Urinary bladder (tissue), 4 donors: ENCODE results near the gene PATJ. TPM values are rescaled to one million over a fixed set of nuclear protein-coding genes. Genes with fewer than 3 reads are reported as not detected.
"Not testable (repeated sequence)": the region's sequence is repeated elsewhere in the genome, so short reads cannot be mapped to it uniquely, and the experiment has no call there.

Experiments used
- DNase-seq: peaks from one replicate; pipeline ENCODE4 v3.0.0-alpha.2; 2015; ENCODE audit errors: extremely low spot score
- H3K27ac ChIP-seq: one replicate; pipeline ENCODE4 v1.5.1; 2013; ENCODE audit warnings: low read depth, mild to moderate bottlenecking, moderate library complexity
- H3K36me3 ChIP-seq: one replicate; pipeline ENCODE4 v1.6.1; 2013; ENCODE audit warnings: mild to moderate bottlenecking, moderate library complexity; ENCODE audit not compliant: insufficient read depth
- H3K4me1 ChIP-seq: one replicate; pipeline ENCODE4 v1.6.1; 2013; ENCODE audit warnings: mild to moderate bottlenecking, moderate library complexity; ENCODE audit not compliant: insufficient read depth
- H3K4me3 ChIP-seq: one replicate; pipeline ENCODE4 v1.5.1; 2013; ENCODE audit warnings: low read depth, low read length
- WGBS: extraction: QIAGEN DNeasy Blood & Tissue Kit; methylation state at CpG from one replicate; pipeline ENCODE4 v1.1.7; 2013; 5-methylcytosine and 5-hydroxymethylcytosine counted together
- polyA plus RNA-seq: library from polyadenylated mRNA; stranded (reverse); fragments of 200-250 nt; gene quantifications from one replicate; pipeline ENCODE4 v1.2.3, GENCODE V29; 2013
- total RNA-seq: library from RNA; depleted of rRNA; stranded (reverse); fragments of >200 nt; gene quantifications from one replicate; pipeline ENCODE4 v1.2.3, GENCODE V29; 2014
- donor health status: healthy with polysubstance abuse.
- donor health status: healthy.

The PATJ gene
- total and polyA plus RNA-seq, 2 donors, result 6.6 to 33.1 TPM

DNA sequence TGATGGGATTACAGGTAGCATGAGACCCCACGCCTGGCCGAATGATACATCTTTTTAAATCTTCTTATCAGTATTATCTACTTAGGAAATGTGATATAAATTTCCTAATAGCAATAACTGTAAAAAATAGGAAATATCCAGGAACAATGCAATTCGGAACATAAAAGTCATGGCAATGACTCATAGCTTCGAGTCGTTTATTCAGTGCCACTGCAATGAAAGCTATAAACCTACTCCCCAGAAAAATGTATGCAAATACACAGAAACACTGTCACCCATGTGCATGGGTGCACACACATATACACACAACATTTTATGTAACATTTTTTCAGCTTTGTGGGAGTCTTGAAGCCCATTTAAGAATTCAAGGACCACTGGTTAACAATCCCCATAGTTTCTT is 194.6 kb downstream of the PATJ start:
- H3K4me3 ChIP-seq, result no peak overlapping the region
- WGBS, result 63% methylated on average over 5 of the region's 5 CpGs
- H3K27ac ChIP-seq, result no peak overlapping the region
- no peaks in the 10 kb centered on the region for H3K36me3 ChIP-seq
- no peaks in the 10 kb centered on the region for H3K4me1 ChIP-seq
- no peak for DNase-seq

DNA sequence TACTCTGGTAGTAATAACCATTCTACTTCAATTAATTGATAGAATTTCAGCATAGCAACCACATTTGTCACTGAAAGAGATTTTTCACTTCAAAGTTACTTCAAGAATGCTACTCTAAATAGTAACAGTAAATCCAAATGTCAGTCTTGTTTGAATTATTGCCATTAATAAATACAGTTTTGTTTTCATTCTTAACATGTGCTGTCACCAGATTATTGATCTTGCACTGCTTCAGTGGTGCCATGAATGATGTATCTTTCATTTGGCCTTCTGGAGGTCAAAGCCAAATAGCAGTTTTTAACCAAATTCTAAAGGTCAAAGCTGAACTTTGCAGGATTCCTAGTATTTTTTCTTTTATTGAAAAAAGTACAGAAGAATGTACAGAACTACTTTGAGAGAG is 199.5 kb downstream of the PATJ start:
- Histone ChIP-seq H3K4me3 (no peak overlapping the region), H3K27ac (no peak overlapping the region), H3K36me3 (no peaks in the 10 kb centered on the region), H3K4me1 (no peaks in the 10 kb centered on the region)
- no peak for DNase-seq

DNA sequence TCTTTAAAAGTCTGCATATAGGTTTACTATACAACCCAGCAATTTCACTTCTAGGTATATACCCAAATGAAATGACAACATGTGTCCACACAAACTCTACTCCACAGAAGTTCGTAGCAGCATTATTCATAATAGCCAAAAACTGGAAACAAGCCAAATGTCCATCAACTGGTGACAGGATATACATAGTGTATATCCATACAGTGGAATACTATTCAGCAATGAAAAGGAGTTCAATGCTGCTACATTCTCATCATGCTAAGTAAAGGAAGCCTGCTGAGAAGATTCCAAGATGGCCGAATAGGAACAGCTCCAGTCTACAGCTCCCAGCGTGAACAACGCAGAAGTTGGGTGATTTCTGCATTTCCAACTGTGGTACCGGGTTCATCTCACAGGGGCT is 200.6 kb downstream of the PATJ start:
- Histone ChIP-seq H3K27ac (no peak overlapping the region), H3K4me1 (no peaks in the 10 kb centered on the region), H3K36me3 (no peaks in the 10 kb centered on the region), H3K4me3 (no peak overlapping the region)
- WGBS, result 98% methylated on average over 5 of the region's 5 CpGs
- no peak for DNase-seq

DNA sequence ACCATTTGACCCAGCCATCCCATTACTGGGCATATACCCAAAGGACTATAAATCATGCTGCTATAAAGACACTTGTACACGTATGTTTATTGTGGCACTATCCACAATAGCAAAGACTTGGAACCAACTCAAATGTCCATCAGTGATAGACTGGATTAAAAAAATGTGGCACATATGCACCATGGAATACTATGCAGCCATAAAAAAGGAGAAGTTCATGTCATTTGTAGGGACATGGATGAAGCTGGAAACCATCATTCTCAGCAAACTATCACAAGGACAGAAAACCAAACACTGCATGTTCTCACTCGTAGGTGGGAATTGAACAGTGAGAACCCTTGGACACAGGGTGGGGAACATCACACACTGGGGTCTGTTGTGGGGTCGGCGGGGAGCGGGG is 206.4 kb downstream of the PATJ start:
- not testable (repeated sequence) for H3K36me3 ChIP-seq, H3K4me1 ChIP-seq, H3K4me3 ChIP-seq, DNase-seq, H3K27ac ChIP-seq
- 62% methylated on average over 5 of the region's 5 CpGs for WGBS

DNA sequence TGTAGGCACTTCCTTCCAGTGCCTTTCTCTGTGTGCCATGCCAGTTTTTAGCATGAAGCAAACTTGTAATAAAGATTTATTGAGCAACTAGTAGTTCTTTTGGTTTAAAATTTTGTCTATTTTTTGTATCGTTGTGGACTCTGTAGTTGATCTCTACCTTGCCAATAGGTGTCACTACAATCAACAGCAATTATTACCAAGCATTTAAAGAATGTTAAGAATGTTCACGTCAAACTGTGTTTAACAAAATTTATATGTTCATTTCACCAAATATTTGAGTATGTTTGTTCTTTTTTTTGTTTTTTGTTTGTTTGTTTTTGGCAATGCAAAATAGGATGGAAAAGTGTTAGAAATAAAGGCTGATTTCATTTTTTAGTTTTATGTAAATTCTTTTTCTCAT is 208.1 kb downstream of the PATJ start:
- no peak overlapping the region for H3K4me3 ChIP-seq
- no peak overlapping the region for H3K27ac ChIP-seq
- no peaks in the 10 kb centered on the region for H3K4me1 ChIP-seq
- no peak for DNase-seq
- H3K36me3 ChIP-seq, result no peaks in the 10 kb centered on the region
- 49% methylated on average over 2 of the region's 2 CpGs for WGBS

DNA sequence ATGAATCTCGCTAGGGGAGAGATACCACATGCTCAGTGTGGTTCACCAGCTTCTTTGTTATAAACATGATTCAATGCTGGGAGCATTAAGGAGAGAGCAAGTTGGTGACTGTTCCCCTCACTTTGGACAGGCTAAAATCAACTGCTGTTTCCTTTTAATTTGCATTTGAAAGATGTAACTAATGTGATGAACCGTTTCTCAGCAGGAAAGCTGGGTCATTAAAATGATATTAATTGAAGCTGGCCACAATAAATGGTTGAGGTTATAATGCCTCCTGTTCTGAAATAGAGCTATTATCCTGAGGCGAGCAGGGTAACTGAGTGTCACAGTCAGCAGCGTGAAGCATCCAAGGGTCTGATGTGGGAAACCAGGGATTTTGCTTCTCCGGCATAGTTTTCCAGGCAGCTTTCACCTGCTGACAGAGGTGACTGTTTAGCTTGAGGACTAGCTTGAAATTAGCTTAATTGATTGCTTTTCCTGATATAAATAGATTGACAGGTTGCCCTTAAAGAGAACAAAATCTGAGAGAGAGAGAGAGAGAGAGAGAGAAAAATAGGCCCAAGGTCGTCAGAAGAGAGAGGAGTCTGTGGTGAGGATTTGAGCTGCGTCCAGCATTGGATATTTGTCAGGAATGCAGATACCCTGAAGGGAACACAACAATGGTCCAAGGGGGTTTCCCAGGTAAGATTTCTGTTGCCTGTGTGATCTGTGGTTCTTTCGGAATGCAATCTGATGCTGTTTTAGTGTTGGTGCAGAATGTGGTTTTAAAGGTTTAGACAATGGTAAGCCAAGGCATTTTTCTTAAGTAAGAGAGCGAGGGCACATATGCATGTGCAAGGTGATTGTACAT is 209.7 kb downstream of the PATJ start:
- DNase-seq, result no peak
- WGBS, result 77% methylated on average over 9 of the region's 9 CpGs
- no peaks in the 10 kb centered on the region for H3K36me3 ChIP-seq
- no peak overlapping the region for H3K4me3 ChIP-seq
- H3K4me1 ChIP-seq, result no peaks in the 10 kb centered on the region
- H3K27ac ChIP-seq, result no peak overlapping the region

DNA sequence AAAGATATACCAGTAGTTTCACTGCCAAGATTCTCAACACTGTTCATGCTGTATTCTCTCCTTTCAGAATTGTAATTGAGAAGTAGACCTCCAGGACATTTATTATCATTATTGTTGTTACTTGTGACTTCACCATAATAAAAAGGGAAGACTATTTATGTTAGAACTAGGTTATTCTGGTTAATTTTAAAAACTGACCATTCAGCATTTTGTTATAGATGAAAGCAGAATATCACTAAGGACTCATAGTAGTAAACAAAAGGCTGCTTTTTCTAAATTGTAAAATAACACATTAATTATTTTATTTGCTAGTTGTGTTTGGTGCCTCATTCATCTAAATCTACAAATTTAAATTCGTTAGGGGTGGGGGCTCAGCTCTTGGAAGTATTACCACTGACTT is 210.4 kb downstream of the PATJ start:
- no peaks in the 10 kb centered on the region for H3K36me3 ChIP-seq
- H3K4me3 ChIP-seq, result no peak overlapping the region
- 69% methylated on average over 1 of the region's 1 CpG for WGBS
- no peak for DNase-seq
- no peak overlapping the region for H3K27ac ChIP-seq
- no peaks in the 10 kb centered on the region for H3K4me1 ChIP-seq

DNA sequence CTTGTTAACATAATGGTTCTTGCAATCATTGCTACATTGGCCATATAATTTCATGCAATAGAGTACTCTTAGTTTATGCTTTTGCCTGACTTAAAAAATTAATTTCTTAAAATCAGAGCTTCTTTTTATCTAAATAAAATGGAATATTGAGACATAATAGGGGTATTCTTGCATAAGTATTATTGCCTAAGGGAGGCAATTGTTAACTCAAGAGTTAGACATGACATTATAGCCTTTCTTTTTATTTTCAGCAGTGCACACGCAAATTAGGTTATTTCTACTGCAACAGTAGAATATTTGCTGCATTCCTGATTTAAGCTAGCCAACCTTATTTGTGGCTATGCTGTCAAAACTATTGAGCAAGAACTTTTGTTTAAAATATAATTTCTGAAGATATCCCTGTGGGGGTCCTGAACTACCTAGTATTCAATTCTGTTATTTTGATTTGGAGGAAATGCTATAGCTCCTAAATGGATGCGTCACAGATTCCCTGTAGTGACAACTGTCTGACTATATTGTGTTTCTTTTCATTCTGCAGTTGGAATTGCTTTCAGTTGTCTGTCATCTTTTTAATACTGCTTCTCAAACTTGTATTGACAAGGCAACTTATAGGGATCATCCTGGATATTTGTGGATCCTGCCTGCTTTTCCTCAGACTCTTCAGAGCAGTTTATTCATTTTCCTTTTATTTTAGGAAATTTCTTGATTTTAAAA is 211.0 kb downstream of the PATJ start:
- no peak overlapping the region for H3K4me3 ChIP-seq
- H3K36me3 ChIP-seq, result no peaks in the 10 kb centered on the region
- DNase-seq, result no peak
- 93% methylated on average over 2 of the region's 2 CpGs for WGBS
- no peaks in the 10 kb centered on the region for H3K4me1 ChIP-seq
- H3K27ac ChIP-seq, result no peak overlapping the region

DNA sequence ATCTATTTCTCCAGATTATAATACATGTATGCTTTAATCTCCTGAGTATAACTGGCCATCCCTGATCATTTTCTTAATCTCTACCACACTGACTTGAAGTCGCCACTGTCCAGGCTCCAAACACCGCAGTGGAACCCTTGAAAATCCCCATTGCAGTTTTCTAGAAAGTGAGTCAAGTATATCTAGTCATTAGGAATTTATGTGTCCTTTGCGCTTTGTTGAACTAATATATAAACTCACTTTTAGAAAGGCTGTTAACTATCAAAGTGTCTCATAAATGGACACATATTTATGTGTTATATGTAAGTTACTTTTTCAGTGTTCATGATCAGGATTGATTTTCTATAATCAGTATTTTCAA is 211.5 kb downstream of the PATJ start:
- no peaks in the 10 kb centered on the region for H3K4me1 ChIP-seq
- no peaks in the 10 kb centered on the region for H3K36me3 ChIP-seq
- H3K4me3 ChIP-seq, result no peak overlapping the region
- no peak overlapping the region for H3K27ac ChIP-seq
- DNase-seq, result no peak
- 96% methylated on average over 3 of the region's 3 CpGs for WGBS

DNA sequence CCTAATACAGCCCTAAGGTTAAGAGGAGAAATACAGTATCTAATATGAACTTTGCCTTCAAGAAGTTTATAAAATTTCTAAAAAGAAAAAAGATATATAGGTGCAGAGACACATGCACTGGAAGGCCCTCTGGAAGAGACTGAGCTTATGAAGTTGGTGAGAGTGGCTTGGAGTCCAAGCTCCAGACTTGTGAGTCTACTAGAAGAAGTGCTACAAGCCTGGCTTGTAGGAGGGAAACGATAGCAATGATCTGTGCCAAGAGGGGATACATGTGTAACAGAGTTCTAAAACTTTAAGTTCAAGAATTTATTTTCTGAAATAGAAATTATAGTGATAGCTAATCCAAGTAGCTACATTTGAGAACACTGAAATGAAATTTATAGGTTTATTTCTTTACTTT is 213.0 kb downstream of the PATJ start:
- 89% methylated on average over 1 of the region's 1 CpG for WGBS
- Histone ChIP-seq H3K4me3 (no peak overlapping the region), H3K27ac (no peak overlapping the region), H3K4me1 (no peaks in the 10 kb centered on the region), H3K36me3 (no peaks in the 10 kb centered on the region)
- no peak for DNase-seq

DNA sequence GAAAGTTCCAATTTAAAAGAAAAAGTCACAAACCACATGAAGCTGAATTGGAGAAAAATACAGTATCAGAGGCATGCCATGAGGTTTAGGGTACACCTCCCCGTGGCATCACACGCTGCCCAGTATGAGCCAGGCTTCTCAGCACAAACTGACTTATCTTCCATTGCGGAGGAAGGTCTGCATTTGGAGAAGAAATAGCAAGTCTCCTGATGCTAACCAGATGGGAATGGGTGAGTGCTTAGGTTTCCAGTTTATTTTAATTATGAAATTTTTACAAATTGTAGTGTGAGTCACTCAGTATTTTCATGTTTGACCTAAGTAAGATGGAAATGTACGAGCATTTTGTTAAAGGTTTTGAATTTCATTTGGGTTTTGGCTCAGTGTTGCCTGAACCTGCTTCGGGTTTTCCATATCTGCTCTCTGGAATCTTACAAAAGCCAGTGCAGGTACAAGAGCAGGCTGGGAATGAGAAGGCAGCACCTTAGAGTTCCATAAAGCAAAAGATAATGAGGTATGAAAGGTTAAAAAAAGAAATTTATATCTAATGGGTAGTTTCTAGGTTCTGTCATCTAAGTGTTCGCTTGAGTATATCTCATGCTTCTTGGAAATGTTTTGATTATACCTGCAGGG is 213.9 kb downstream of the PATJ start:
- H3K36me3 ChIP-seq, result no peaks in the 10 kb centered on the region
- no peak for DNase-seq
- no peak overlapping the region for H3K4me3 ChIP-seq
- no peaks in the 10 kb centered on the region for H3K4me1 ChIP-seq
- WGBS, result 91% methylated on average over 6 of the region's 6 CpGs
- H3K27ac ChIP-seq, result no peak overlapping the region

DNA sequence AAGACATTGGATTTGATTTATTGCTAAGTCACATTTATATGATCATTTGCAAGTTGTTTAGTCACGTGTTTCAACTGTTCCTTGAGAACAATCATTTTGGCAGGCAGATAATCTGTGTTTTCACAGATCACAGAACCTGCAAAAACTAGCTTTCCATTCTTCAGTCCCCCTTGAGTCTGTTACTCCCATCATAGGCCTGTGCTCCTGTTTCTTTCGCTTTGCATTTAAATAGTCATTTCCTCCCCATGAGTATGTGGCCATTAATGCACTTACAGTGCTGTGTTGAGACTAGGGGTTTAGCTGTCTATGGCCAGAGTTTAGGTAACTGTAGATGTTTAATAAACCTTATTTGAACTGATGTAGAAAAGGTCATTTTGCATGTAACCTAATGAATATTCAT is 214.5 kb downstream of the PATJ start:
- 73% methylated on average over 2 of the region's 2 CpGs for WGBS
- Histone ChIP-seq H3K27ac (no peak overlapping the region), H3K4me1 (no peaks in the 10 kb centered on the region), H3K4me3 (no peak overlapping the region), H3K36me3 (no peaks in the 10 kb centered on the region)
- DNase-seq, result no peak

DNA sequence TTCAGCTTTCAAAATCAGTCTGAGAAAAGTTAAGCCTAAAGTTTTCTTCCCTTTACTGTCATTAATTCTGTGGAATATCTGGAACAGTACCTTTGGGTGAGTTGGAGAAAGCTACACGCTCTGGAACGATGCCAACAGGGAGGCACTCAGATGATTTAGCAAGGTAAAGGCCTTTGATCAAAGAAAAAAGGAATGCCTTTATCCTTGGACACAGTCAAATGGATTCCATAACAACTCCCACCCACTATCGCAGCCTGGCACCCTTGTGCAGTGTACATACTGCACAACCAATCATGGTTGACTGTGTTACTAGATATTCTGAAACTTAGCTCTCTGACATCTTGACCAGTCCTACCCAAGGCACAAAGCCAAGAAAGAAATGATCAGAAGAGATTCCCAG is 218.7 kb downstream of the PATJ start:
- Histone ChIP-seq H3K4me3 (no peak overlapping the region), H3K36me3 (no peaks in the 10 kb centered on the region), H3K27ac (no peak overlapping the region), H3K4me1 (no peaks in the 10 kb centered on the region)
- WGBS, result 91% methylated on average over 3 of the region's 3 CpGs
- no peak for DNase-seq

DNA sequence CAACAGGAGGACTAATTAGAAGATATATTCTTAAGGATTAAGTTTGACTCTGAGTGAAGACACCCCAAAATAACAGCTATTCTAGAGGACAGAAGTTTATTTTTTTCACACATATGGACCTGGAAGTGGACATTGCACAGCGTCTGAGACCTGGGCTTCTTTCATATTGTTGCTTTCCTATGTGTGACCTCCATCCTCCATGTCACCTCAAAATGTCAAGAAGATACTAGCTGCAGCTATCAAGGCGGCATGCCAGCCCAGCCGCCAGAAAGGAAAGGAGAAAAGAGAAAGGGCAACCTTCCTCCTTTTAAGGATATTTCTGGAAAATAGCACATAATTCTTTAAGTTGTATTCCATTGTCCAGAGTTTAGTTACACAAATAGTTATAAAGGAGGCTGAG is 220.4 kb downstream of the PATJ start:
- Histone ChIP-seq H3K4me3 (no peak overlapping the region), H3K4me1 (no peaks in the 10 kb centered on the region), H3K27ac (no peak overlapping the region), H3K36me3 (no peaks in the 10 kb centered on the region)
- no peak for DNase-seq
- 89% methylated on average over 3 of the region's 3 CpGs for WGBS
